GM18519 (cell line): ENCODE data around the gene RNF39.

Experiments used
- ATAC-seq: cut with Tn5 transposase; IDR thresholded peaks from one replicate; pipeline ENCODE4 v1.9.1; 2021; ENCODE audit warnings: mild to moderate bottlenecking, moderate library complexity; ENCODE audit not compliant: unreplicated experiment, low FRiP score

The RNF39 gene

DNA sequence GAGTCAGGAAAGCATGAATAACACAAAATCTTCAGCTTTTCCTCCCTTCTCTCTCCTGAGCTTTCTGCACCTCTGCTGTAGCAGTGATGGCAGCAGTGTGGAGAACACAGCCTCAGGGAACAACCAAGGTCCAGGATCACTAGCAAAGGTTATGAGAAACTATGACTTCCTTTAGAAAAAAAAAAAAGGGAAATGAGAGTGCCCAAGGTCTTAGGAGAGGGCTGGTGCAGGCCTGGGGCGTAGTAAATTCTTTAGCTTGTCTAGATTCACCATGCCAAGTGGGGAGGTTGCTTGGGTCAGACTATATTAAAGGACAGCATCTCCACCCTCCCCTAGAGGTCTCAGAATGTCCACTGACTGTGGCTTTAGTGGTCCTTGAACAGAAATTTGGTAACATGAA lies 54.9 kb downstream of the RNF39 start:
- no peak for ATAC-seq
